ENCODE measurements around the gene MTOR. TPM values are rescaled to one million over a fixed set of nuclear protein-coding genes. Genes with fewer than 3 reads are reported as not detected.

The MTOR gene
- total and polyA plus RNA-seq, 4 donors: 15.1 to 36.6 (median 26.9) TPM

- no peak overlapping the region for H3K27ac ChIP-seq (ENCODE audit: low read depth in 1 of 2, low read length in 1 of 2)
- H3K4me1 ChIP-seq (ENCODE audit: control insufficient read depth in 5 of 5, insufficient read depth in 5 of 5, low read length in 5 of 5): peaks cover 0 to 5% (median 0%) of the 10 kb centered on the region in 5 donors
- H3K36me3 ChIP-seq (ENCODE audit: control insufficient read depth in 4 of 4, insufficient read depth in 4 of 4, low read length in 4 of 4): peaks cover 3 to 24% (median 8%) of the 10 kb centered on the region in 4 donors
- no peak for ATAC-seq (ENCODE audit: insufficient read depth, low FRiP score)
- DNase-seq: no peak
- no peak overlapping the region for H3K4me3 ChIP-seq
- no peak overlapping the region for H3K9ac ChIP-seq (ENCODE audit: insufficient read depth in 1 of 2, low read length in 2 of 2)
- H3K27me3 ChIP-seq (ENCODE audit: control insufficient read depth in 3 of 3, insufficient read depth in 3 of 3, low read length in 2 of 3): no peaks in the 10 kb centered on the region
- TF ChIP-seq, protein P1, sequence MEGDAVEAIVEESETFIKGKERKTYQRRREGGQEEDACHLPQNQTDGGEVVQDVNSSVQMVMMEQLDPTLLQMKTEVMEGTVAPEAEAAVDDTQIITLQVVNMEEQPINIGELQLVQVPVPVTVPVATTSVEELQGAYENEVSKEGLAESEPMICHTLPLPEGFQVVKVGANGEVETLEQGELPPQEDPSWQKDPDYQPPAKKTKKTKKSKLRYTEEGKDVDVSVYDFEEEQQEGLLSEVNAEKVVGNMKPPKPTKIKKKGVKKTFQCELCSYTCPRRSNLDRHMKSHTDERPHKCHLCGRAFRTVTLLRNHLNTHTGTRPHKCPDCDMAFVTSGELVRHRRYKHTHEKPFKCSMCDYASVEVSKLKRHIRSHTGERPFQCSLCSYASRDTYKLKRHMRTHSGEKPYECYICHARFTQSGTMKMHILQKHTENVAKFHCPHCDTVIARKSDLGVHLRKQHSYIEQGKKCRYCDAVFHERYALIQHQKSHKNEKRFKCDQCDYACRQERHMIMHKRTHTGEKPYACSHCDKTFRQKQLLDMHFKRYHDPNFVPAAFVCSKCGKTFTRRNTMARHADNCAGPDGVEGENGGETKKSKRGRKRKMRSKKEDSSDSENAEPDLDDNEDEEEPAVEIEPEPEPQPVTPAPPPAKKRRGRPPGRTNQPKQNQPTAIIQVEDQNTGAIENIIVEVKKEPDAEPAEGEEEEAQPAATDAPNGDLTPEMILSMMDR (IDR thresholded peaks at IDR 0.05; ENCODE audit: control extremely low read depth, extremely low read depth): no peak
- WGBS, 2 donors: 52 to 61% methylated on average over 8 of the region's 8 CpGs
- H3K9me3 ChIP-seq (ENCODE audit: control insufficient read depth in 4 of 4, insufficient read depth in 3 of 4, low read length in 3 of 4): no peaks in the 10 kb centered on the region
Measured at GRCh38 chr1:11294951-11295350, 32.6 kb upstream of the MTOR start.

GRCh38 chr1:11293856-11294255 is 31.5 kb upstream of the MTOR start:
- 85 to 93% methylated on average over 6 of the region's 6 CpGs for WGBS, 2 donors
- H3K27ac ChIP-seq (ENCODE audit: low read depth in 1 of 2, low read length in 1 of 2): no peak overlapping the region
- DNase-seq: no peak
- TF ChIP-seq, protein P1 (IDR thresholded peaks at IDR 0.05; ENCODE audit: control extremely low read depth, extremely low read depth): no peak
- H3K9me3 ChIP-seq (ENCODE audit: control insufficient read depth in 4 of 4, insufficient read depth in 3 of 4, low read length in 3 of 4): no peaks in the 10 kb centered on the region
- peaks cover 0 to 5% (median 0%) of the 10 kb centered on the region in 5 donors for H3K4me1 ChIP-seq (ENCODE audit: control insufficient read depth in 5 of 5, insufficient read depth in 5 of 5, low read length in 5 of 5)
- ATAC-seq (ENCODE audit: insufficient read depth, low FRiP score): no peak
- H3K4me3 ChIP-seq: no peak overlapping the region
- no peak overlapping the region for H3K9ac ChIP-seq (ENCODE audit: insufficient read depth in 1 of 2, low read length in 2 of 2)
- H3K27me3 ChIP-seq (ENCODE audit: control insufficient read depth in 3 of 3, insufficient read depth in 3 of 3, low read length in 2 of 3): no peaks in the 10 kb centered on the region
- peaks cover 3 to 24% (median 8%) of the 10 kb centered on the region in 4 donors for H3K36me3 ChIP-seq (ENCODE audit: control insufficient read depth in 4 of 4, insufficient read depth in 4 of 4, low read length in 4 of 4)

DNA sequence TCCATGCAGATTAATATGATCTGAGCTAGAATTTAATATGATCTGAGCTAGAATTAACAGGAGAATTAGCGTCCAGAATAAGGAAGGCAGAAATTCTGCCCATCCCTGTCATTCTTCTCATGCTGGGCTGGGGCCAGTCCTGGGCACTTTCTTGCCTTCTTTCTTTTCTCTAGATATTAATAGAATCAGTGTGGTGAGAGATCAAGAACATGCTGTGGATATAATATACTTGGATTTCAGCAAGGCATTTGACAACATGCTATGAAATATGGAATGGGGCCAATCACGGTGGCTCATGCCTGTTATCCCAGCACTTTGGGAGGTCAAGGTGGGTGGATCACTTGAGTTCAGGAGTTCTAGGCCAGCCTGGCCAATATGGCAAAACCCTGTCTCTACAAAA is 28.7 kb upstream of the MTOR start:
- TF ChIP-seq, protein P1 (IDR thresholded peaks at IDR 0.05; ENCODE audit: control extremely low read depth, extremely low read depth): no peak
- Histone ChIP-seq H3K27me3 (ENCODE audit: control insufficient read depth in 3 of 3, insufficient read depth in 3 of 3, low read length in 2 of 3) (no peaks in the 10 kb centered on the region), H3K36me3 (ENCODE audit: control insufficient read depth in 4 of 4, insufficient read depth in 4 of 4, low read length in 4 of 4) (peaks cover 3 to 34% (median 11%) of the 10 kb centered on the region in 4 donors), H3K4me1 (ENCODE audit: control insufficient read depth in 5 of 5, insufficient read depth in 5 of 5, low read length in 5 of 5) (peaks cover 0 to 5% (median 0%) of the 10 kb centered on the region in 5 donors), H3K4me3 (no peak overlapping the region), H3K27ac (ENCODE audit: low read depth in 1 of 2, low read length in 1 of 2) (no peak overlapping the region), H3K9me3 (ENCODE audit: control insufficient read depth in 4 of 4, insufficient read depth in 3 of 4, low read length in 3 of 4) (no peaks in the 10 kb centered on the region), H3K9ac (ENCODE audit: insufficient read depth in 1 of 2, low read length in 2 of 2) (no peak overlapping the region)
- 91 to 98% methylated on average over 2 of the region's 2 CpGs for WGBS, 2 donors
- no peak for ATAC-seq (ENCODE audit: insufficient read depth, low FRiP score)
- DNase-seq: no peak

DNA sequence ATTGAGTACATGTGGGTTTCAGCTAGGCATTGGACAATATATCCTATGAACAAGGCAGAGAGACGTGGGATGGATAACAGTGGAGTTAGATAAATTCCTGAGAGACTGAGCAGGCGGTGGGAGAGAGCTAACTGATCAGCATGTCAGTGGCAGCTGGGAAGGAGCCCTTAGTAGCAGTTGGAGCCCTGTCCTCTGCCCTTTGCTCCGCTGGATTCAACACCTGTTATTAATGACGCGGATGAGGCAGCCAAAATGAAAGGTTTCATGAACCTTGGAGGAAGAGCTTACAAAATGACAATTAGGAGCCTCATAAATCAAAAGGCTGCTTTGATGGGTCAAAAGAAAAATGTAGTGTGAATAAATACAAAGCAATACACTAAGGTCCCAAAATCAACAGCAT is 26.7 kb upstream of the MTOR start:
- no peaks in the 10 kb centered on the region for H3K27me3 ChIP-seq (ENCODE audit: control insufficient read depth in 3 of 3, insufficient read depth in 3 of 3, low read length in 2 of 3)
- no peak overlapping the region for H3K4me3 ChIP-seq
- 94% methylated on average over 5 of the region's 5 CpGs for WGBS, 2 donors
- no peak for ATAC-seq (ENCODE audit: insufficient read depth, low FRiP score)
- no peaks in the 10 kb centered on the region for H3K9me3 ChIP-seq (ENCODE audit: control insufficient read depth in 4 of 4, insufficient read depth in 3 of 4, low read length in 3 of 4)
- H3K9ac ChIP-seq (ENCODE audit: insufficient read depth in 1 of 2, low read length in 2 of 2): no peak overlapping the region
- no peak overlapping the region for H3K27ac ChIP-seq (ENCODE audit: low read depth in 1 of 2, low read length in 1 of 2)
- no peak for DNase-seq
- TF ChIP-seq, protein P1 (IDR thresholded peaks at IDR 0.05; ENCODE audit: control extremely low read depth, extremely low read depth): no peak
- peaks cover 0 to 5% (median 0%) of the 10 kb centered on the region in 5 donors for H3K4me1 ChIP-seq (ENCODE audit: control insufficient read depth in 5 of 5, insufficient read depth in 5 of 5, low read length in 5 of 5)
- H3K36me3 ChIP-seq (ENCODE audit: control insufficient read depth in 4 of 4, insufficient read depth in 4 of 4, low read length in 4 of 4): peaks cover 0 to 27% (median 7%) of the 10 kb centered on the region in 4 donors

All from lung (tissue), 12 donors.